Measurements from ENCODE around the gene ADRA2B.

Gene ADRA2B

GRCh38 chr2:96103187-96103601 lies 13.2 kb downstream of the ADRA2B start:
- DNase-seq, result no peak

DNA sequence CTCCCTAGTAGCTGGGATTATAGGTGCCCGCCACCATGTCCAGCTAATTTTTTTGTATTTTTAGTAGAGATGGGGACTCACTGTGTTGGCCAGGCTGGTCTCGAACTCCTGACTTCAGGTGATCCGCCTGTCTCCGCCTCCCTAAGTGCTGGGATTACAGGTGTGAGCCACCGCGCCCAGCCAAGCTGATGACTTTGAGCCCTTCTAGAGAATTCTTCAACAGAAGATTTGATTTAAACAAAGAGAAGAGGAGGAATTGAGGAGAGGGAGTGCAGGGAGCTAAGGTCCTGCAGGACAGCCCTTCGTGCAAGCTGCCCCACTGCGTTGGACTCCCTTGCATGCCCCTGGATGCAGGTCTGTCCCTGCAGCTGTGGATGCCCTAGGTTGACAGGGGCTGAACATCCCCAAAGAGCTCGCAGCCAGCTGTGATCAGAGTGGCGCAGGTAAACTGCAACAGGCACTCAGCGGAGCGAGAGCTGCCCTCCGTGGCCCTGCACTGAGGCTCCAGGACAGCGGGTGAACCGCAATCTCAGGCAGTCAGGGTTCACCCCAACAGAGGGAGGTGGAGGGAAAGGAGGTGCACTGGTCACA lies 13.7 kb downstream of the ADRA2B start:
- DNase-seq, result no peak

- no peak for DNase-seq
Measured at GRCh38 chr2:96100893-96101304, 15.5 kb downstream of the ADRA2B start.

- DNase-seq, result no peak
Measured at GRCh38 chr2:96099861-96100798, 16.2 kb downstream of the ADRA2B start.

- DNase-seq, result no peak
Measured at GRCh38 chr2:96098900-96099590, 17.3 kb downstream of the ADRA2B start.

DNA sequence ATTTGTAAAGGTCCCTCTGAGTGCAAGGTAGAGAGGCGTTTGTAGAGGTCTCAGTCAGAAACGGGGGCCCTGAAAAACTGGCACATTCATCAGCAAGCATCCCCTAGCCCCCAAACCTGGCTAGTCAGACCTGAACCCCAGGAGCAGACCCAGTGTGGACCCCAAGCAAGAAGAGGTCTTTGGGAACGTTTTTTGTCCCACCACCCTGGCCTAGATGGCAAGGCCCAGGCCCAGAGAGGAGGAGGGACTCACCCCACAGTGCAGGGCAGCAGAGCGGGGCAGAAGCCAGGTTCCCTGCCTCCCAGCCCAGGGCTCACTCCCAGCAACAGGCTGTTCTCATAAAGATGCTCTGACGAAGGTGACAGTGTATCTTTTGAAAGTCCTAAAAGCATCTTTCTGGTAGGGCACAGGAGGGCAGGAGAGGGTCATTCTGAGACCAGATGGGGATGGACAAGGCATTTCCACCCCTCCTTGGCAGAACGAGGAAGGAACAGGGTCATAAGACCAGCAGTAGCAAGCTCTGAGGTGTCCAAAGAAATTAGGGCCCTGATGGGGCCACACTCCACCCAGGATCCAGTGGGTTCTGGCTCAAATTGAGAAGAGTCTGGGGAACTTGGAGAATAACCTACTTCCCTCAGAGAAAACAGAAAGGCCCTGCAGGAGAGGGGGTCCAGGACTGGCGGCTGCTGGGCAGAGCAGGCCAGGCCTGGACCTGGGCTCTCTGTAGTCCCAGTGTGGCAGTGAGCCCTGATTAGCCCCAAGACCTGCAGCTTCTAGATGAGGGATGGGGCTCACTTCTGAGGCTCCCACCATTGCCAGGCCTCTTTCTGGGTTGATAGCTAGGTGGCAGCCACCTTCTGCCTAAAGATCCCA lies 18.2 kb downstream of the ADRA2B start:
- DNase-seq, result no peak

GRCh38 chr2:96097441-96097840 lies 18.9 kb downstream of the ADRA2B start:
- DNase-seq, result no peak

DNA sequence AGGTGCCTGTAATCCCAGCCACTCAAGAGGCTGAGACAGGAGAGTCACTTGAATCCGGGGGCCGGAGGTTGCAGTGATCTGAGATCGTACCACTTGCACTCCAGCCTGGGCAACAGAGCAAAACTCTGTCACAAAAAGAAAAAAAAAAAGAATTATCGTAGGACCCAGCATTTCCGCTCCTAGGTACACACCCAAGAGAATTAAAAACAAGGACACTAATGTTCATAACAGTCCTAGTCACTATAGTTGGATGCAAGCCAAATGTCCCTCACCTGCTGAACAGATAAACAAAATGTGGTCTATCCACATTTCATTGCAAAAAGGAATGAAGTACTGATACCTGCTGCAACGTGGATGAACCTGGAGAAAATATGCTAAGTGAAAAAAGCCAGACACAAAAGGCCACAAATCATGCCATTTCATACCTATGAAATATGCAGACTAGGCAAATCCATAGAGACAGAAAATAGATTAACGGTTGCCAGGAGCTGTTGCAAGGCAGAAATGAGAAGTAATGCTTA lies 21.2 kb downstream of the ADRA2B start:
- DNase-seq, result no peak

GRCh38 chr2:96093528-96093927 lies 22.8 kb downstream of the ADRA2B start:
- DNase-seq, result no peak

DNA sequence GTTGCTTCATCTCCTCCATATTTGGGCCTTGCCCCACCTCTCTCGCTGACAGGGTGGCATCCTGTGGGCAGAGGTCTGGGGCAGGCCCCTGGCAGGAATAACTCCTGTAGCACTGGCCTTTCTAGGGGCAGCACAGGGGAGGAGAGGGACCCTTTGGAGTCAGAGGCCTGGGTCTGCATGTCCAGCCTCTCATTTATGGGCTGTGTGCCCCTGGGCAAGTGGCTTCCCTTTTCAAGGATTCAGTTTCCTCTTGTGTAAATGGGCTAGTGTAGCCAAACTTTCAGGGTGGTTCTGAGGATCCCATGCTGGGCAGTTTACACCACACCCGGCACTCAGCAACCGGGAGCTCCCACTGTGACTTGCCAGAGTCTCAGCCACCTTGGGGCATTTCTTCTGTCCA lies 23.4 kb downstream of the ADRA2B start:
- DNase-seq, result no peak

DNA sequence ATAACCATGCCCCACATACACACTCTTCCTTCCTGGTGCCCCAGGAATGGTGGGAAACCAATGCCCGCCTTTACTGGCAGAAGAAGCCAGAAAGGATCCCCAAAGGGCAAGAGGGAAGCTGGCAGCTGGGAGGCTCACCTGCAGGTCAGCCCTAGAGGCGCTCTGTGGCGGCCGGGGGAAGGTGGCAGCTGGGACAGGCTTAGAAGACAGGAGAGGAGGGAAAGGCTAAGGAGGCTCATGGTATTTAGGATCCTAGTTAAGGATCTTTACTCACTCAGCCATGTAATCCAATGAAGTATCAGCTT lies 23.8 kb downstream of the ADRA2B start:
- no peak for DNase-seq

GRCh38 chr2:96091711-96092572 lies 24.4 kb downstream of the ADRA2B start:
- DNase-seq, result no peak

- DNase-seq, result no peak
Measured at GRCh38 chr2:96091141-96091710, 25.1 kb downstream of the ADRA2B start.

DNA sequence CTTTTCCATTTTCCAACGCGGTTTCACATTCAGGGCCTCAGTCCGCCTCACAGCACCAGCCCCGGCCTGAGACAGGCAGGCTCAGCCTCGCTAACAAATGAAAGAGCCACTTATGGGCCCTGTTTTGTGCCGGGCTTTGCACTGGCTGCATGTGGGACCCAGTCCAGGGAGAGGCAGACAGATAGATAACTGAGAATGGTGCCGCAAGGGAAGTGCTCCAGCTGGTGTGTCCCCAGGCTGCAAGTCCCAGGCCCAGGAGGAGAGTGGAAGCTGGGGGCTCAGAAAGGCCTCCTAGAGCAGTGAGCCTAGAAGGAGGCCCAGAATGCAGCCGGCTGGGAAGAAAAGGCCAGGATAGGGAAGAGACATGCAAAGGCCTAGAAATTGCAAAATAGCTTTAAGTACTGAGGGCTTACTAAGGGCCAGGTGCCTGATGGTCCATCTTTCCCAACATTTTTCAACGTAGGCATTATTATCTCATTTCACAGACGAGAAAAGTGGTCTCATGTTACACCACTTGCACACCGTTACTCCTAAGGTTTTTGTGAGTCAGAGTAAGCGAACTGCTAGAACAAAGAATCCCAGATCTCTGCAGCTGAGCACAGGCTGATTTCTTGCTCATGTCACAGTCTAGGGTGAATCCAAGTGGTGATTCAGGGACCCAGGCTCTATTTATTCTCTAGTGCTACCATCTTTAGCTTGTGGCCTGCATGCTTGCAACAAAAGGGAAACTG lies 26.0 kb downstream of the ADRA2B start:
- no peak for DNase-seq

DNA sequence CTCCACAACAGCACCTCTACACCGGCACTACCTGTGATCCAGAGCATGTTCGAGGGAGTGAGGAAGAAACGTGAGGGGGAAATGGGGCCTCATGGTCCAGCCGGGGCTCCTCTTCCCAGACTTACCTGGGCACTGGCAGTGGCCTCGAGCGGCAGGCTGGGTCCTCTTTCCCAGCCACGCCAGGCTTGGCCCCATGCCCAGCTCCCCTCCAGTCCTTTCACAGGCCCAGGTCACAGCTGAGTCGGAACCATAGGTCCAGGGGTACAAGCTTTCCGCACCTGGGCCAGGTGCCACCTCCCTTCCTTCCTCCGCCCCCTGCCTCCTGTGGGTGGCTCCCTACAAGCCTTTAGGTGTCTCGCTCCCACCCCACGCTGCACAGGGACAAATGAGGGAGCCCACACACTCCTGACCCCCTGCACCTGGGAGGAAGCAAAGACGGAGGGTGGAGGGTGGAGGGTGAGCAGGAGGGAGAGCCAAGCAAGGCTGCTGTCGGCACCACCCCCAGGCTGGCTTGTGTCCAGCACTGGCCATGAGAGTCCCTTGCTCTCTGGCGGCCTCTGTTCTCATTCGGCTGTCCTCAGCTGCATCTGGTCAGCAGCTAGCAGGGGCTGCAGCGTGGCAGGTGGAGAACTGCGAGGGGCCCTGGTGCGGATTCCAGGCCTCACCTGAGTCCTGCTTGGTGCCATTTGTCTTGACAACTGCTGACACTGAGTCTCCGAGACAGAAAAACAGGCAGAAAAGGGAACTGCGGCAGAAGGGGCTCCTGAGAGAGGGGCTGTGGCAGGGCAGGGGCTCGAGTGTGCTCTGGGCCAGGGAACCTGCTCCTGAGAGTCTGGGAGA lies 26.8 kb downstream of the ADRA2B start:
- DNase-seq, result no peak

DNA sequence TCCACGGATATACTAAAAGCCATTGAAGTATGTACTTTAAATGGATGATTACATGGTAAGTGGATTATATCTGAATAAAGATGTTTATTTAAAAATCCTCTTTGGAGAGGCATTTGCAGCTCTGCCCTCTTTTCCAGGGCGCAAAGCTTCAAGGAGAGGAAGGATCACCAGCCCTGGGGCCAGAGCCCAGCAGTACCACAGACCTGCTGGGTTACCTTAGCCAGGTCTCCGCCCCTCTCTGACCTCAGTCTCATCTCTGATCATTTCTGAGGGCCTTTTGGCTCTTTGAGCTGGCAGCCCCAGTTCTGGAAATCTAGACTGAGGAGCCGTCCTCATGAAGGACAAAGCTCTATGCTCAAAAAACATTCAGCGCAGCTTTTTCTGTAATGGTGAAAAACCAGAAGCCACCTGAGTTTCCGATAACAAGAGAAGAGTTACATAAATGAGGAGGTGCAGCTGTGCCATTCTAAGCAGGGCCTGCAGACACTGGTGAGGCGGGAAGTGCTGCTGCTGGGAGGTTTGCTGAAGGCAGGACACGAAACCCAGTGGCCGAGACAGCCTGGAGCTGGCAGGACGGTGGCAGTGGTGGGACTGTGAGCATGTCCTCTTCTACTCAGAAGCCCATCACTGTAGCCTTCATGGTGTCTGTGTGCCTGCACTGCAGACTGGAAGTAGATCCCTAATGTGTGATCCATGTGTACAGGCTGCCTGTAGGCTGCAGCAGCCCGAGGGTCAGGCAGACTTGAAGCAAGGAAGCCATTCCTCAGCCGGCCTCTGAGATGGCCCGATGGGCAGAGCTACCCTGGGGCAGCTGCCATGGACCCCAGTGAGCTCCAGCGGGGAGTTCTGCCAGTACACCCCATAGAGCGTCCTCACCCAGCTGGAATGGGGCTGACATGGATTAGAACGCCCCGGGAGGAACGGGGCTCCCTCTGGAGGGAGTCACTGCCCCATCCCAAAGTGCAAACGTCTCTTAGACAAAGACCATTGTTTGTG lies 27.7 kb downstream of the ADRA2B start:
- DNase-seq, result no peak

DNA sequence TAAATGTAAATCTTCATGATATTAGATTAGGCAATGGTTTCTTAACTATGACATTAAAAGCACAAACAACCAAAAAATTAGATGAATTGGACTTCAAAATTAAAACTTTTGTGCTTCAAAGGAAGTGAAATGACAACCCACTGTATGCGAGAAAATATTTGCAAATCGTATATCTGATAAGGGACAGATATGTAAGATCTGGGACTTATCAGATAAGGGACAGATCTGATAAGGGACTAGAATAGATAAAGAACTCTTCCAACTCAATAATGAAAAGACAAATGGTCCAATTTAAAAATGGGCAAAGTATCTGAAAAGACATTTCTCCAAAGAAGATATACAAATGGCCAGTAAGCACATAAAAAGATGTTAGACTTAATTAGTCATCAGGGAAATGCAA lies 29.2 kb downstream of the ADRA2B start:
- no peak for DNase-seq

Measured in stimulated activated naive CD4-positive, alpha-beta T cell treated with Interleukin-2 at 50 U/mL for 16 hours (primary cell).